Ascending aorta (tissue), 2 donors: ENCODE data around the gene BLOC1S5. TPM values are rescaled to one million over a fixed set of nuclear protein-coding genes. Genes with fewer than 3 reads are reported as not detected.

Experiments
- DNase-seq, 2 donors: peaks; one replicate each; pipeline ENCODE4 v3.0.0-alpha.2; 2019; ENCODE audit warnings: low spot score in 2 of 2
- H3K27ac ChIP-seq, 2 donors: fragments of 200-600 bp; sonication (generic); one replicate each; pipeline ENCODE4 v1.5.1; 2016 to 2017; ENCODE audit warnings: mild to moderate bottlenecking in 1 of 2
- H3K27me3 ChIP-seq: fragments of 200-600 bp; sonication (generic); one replicate; pipeline ENCODE4 v1.5.1; 2017
- H3K36me3 ChIP-seq, 2 donors: fragments of 200-600 bp; sonication (generic); one replicate each; pipeline ENCODE4 v1.5.1; 2016
- H3K4me1 ChIP-seq, 2 donors: fragments of 200-600 bp; sonication (generic); one replicate each; pipeline ENCODE4 v1.5.1; 2016 to 2017; ENCODE audit warnings: mild to moderate bottlenecking in 1 of 2
- H3K4me3 ChIP-seq, 2 donors: fragments of 200-600 bp; sonication (generic); one replicate each; pipeline ENCODE4 v1.5.1; 2016 to 2017; ENCODE audit warnings: mild to moderate bottlenecking in 1 of 2
- H3K9me3 ChIP-seq, 2 donors: fragments of 200-600 bp; sonication (generic); one replicate each; pipeline ENCODE4 v1.5.1; 2016
- CTCF ChIP-seq, 3 experiments: fragments of 200-600 bp in 2 of 3; fragments of 450-650 bp in 1 of 3; sonication (generic) in 2 of 3; IDR thresholded peaks; one replicate each; pipeline ENCODE4 v1.5.1; 2016 to 2019; ENCODE audit warnings: antibody characterized with exemption in 3 of 3, mild to moderate bottlenecking in 1 of 3, moderate library complexity in 1 of 3
- intact Hi-C: fragments of 100-400 bp; cut with DNase I; formaldehyde crosslinking; loops from one replicate; pipeline ENCODE4 v1.15.1; 2023
- total RNA-seq: library from RNA; depleted of rRNA; stranded (reverse); fragments of >200 nt; gene quantifications from one replicate; pipeline ENCODE4 v1.1.0, GENCODE V29; 2016

Gene BLOC1S5
- total RNA-seq, 1 donor from 2014 or later: 13.3 TPM

- peak; percentile 9 to 84 for DNase-seq
- Histone ChIP-seq H3K36me3 (no peaks in the 10 kb centered on the region), H3K9me3 (no peaks in the 10 kb centered on the region), H3K27ac (peak overlapping the region; percentile 14 to 32), H3K4me3 (peak overlapping the region; percentile 14 to 49), H3K27me3 (no peaks in the 10 kb centered on the region), H3K4me1 (no peaks in the 10 kb centered on the region)
- no peak for TF ChIP-seq CTCF (IDR thresholded peaks at IDR 0.05)
- intact Hi-C loops: no loop called here
Measured at GRCh38 chr6:7974938-7975763, 89.0 kb downstream of the BLOC1S5 start.

GRCh38 chr6:7974565-7974937 lies 89.6 kb downstream of the BLOC1S5 start:
- Histone ChIP-seq H3K9me3 (no peaks in the 10 kb centered on the region), H3K36me3 (no peaks in the 10 kb centered on the region), H3K27me3 (no peaks in the 10 kb centered on the region), H3K4me1 (no peaks in the 10 kb centered on the region), H3K27ac (no peak overlapping the region), H3K4me3 (peak overlapping the region; percentile 14 to 49)
- intact Hi-C loops: no loop called here
- TF ChIP-seq CTCF (IDR thresholded peaks at IDR 0.05): no peak
- no peak for DNase-seq

GRCh38 chr6:7973584-7973983 lies 90.6 kb downstream of the BLOC1S5 start:
- H3K4me1 ChIP-seq: no peaks in the 10 kb centered on the region
- H3K36me3 ChIP-seq: no peaks in the 10 kb centered on the region
- H3K4me3 ChIP-seq: no peak overlapping the region
- TF ChIP-seq CTCF (IDR thresholded peaks at IDR 0.05): no peak
- no peaks in the 10 kb centered on the region for H3K27me3 ChIP-seq
- intact Hi-C loops: no loop called here
- no peak overlapping the region for H3K27ac ChIP-seq
- H3K9me3 ChIP-seq: no peaks in the 10 kb centered on the region
- DNase-seq: no peak

GRCh38 chr6:7971499-7971898 lies 92.7 kb downstream of the BLOC1S5 start:
- Histone ChIP-seq H3K9me3 (no peaks in the 10 kb centered on the region), H3K36me3 (no peaks in the 10 kb centered on the region), H3K27me3 (no peaks in the 10 kb centered on the region), H3K27ac (no peak overlapping the region), H3K4me3 (no peak overlapping the region), H3K4me1 (no peaks in the 10 kb centered on the region)
- TF ChIP-seq CTCF (IDR thresholded peaks at IDR 0.05): no peak
- intact Hi-C loops: no loop called here
- no peak for DNase-seq

- Histone ChIP-seq H3K27me3 (no peaks in the 10 kb centered on the region), H3K4me3 (no peak overlapping the region), H3K27ac (no peak overlapping the region), H3K4me1 (no peaks in the 10 kb centered on the region), H3K9me3 (no peaks in the 10 kb centered on the region), H3K36me3 (no peaks in the 10 kb centered on the region)
- intact Hi-C loops: no loop called here
- no peak for DNase-seq
- TF ChIP-seq CTCF (IDR thresholded peaks at IDR 0.05): no peak
Measured at GRCh38 chr6:7970616-7971015, 93.6 kb downstream of the BLOC1S5 start.

Other genes with a start within 250 kb of the BLOC1S5 start
- 192 TPM for gene TXNDC5, start 153.6 kb downstream of the BLOC1S5 start, total RNA-seq
- gene EEF1E1, start 38.2 kb upstream of the BLOC1S5 start, total RNA-seq: 15.5 TPM